ENCODE data around the gene TRABD2A.
A peak's percentile ranks its signal among the peaks of the same experiment; 100 is the strongest.

TRABD2A gene

DNA sequence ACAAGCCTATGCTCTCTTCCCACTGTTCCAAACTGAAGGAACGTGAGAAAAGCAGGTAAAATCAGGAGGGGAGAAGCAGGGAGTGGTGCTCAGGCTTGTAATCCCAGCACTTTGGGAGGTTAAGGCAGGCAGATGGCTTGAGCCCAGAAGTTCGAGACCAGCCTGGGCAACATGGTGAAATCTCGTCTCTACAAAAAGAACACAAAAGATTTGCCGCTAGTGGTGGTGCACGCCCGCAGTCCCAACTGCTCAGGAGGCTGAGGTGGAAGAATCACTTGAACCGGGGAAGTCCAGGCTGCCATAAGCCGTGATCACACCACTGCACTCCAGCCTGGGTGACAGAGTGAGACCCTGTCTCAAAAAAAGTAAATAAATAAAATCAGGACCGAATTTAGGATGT lies 23.3 kb upstream of the TRABD2A start:
- DNase-seq (ENCODE audit: low read depth) = no peak

DNA sequence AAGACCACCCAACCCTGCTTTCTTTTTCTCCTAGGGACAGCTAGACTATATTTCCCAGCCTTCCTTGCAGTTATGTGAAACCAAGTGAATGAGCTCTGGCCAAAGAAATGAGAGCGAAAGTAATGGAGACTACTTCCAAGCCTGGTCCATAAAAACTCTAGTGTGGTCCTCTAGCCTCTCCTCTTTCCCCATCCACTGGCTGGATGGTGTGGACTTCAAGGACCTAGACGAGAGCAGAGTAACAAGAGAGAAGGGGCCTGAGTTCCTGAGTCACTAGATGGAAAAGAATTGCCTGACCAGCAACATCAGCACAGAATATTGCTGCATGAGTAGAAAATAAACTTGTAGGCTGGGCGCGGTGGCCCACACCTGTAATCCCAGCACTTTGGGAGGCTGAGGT lies 21.6 kb upstream of the TRABD2A start:
- no peak for DNase-seq (ENCODE audit: low read depth)

DNA sequence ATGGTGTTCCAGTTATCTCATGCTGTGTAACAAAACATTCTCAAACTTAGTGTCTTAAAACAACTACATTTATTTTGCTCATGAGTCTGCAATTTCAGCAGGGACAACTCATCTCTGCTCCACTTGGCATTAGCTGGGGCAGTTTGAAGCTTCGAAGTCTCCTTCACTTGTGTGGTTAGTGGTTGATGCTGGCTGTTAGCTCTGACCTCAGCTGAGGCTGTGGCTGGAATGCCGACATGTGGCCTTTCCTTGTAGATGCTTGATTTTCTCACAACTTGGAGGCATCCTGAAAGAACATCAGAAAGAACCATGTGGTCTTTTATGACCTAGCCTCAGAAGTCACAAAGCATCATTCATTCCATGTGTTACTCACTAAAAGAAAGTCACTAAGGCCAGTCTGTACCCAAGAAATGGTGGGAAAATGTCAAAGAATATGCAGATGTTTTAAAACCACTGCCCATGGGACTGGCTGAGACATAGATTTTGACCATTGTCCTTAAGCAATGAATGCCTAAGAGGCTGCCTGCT lies 20.8 kb upstream of the TRABD2A start:
- no peak for DNase-seq (ENCODE audit: low read depth)

DNA sequence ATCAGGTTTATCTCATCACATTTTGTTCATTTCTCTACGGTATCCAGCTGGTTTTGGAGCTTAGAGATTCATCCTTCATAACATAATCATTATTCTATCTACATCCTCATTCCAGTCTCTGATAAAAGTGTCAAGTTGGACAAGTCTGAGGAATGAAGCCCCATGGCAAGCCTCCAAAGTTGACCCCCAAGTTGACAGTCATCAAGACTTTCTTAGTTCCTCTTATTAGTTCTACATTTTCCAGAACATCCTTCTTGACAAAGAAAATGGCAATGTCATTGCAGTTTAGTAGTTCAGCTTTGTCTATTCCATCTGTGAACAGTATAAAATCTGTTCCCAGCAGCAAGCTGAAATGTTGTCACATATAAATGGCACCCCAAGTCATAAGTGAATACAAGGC lies 20.1 kb upstream of the TRABD2A start:
- DNase-seq (ENCODE audit: low read depth) = no peak

DNA sequence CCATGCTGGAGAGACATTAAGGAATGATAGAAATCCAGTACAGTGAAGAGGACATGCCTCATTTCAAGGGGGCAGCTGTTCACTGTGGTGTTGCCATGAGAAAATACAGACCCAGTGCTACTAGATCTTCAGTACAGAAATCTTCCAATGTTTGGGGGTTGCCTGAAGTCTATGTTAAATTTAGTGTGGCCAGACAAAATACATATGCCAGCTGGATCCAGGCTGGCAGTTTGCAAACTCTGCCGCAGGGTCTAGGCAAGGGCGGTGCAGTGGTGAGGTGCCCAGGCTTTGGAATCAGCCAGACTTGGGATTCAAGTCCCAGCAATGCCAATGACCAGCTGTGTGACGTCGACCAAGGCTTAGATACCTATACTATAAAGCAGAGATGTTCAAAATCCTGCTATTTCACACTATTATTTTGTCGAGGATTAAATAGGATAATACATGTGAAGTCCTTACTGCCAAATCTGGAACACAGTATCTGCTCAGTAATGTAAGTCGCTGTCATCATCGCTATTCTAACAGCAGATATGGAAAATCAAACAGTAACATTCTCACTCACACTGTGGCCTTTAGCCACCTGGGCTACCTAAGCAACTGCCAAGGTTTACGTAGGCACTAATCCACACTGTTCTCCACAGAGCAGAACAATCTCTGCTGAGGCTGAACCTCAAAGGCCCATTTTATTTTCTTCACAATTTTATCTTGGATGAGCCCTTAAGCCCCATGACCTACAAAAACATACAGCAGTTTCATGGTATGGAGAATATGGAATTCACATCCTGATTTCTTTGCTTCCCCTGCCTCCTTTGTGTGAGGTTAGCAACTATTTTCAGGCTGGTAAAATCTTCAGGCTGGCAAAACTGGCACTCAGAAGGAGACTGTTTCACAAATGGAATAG lies 18.7 kb upstream of the TRABD2A start:
- DNase-seq (ENCODE audit: low read depth) = no peak

DNA sequence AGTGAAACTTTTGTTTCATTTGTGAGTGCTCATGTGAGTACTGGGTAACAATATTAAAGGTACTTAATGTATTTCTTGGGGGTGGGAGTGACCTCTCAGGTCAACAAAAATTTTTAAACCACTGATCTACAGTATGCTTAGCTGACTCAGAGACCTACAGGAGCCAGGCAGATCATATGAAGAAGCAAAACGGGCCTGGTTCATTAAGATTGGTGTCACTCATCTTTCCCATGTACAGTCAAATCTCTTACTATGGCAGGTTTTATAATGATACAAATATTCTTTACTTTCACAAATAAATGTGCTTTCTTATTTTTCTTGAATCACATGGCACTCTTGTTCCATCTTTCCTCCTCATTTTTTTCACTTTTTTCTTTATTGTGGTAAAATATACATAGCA lies 16.9 kb upstream of the TRABD2A start:
- DNase-seq (ENCODE audit: low read depth) = no peak

DNA sequence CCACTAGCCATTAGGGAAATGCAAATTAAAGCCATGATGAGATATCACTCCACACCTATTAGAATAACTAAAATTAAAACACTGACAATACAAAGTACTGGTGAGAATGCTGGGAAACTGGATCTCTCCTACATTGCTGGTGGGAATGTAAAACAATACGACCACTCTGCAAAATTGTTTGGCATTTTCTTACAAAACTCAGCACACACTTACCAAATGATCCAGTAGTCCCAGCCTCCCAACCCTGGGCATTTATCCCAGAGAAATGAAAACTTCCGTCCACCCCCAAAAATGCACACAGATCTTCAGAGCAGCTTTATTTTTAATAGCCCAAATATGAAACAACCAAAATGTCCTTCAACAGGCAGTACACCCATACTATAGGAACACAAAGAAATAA lies 15.7 kb upstream of the TRABD2A start:
- DNase-seq (ENCODE audit: low read depth) = no peak

DNA sequence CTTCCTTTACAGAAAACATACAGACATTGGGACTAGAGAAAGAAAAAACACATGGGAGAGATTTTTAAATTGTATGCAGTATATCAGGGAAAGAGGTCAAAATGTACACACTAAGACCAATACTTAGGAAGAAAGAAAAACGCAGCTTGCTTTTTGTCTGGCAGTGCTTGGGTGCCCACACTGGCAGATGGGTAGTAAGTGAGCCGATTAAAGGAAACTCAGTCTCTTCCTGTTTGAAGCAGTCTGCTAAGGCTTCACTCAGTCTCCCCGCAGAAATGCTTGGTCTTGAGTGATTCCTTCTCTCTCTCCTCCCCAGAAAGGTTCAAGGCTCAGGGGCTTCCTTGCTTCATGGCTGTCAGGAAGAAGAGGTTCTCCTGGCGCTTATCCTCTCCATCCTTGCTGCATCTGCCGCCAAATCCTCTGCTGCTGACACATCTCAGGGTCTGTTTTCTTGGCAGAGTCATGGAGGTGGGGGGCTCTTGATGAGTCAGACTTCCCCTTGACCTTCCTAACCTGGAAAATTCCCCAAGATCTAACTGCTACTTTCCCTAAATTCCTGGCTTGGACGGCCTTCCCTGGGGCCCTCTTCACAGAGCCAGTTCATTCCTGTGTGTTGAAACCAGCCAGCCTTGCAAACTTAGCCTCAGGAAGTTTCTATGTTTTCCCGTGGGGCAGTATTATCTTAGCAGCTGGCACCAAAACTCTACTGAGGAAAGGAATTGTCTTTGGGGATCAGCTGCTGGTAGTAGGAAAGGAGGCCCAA lies 14.1 kb upstream of the TRABD2A start:
- no peak for DNase-seq (ENCODE audit: low read depth)

DNA sequence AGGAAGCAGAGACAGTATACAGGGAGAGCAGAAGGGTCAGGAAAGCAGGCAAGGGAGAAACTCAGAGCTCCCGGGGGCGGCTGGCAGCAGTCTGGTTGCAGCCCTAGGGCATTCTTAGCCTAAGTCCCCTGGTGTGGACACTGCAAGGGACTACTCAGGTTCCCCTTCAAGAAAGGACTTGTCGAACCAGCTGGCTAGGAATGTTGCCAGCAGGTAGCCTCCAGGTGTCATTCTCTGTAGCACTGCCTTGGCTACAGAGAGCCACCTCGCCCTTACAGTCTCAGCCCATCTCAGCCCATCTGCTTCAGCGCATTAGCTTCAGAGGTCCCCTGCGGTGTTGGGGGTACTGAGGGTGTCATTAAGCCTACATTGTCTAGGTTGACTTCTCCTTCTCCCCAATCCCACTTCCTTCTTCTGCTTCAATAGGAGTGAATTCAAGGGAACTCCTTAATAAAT lies 13.3 kb upstream of the TRABD2A start:
- DNase-seq (ENCODE audit: low read depth) = no peak

DNA sequence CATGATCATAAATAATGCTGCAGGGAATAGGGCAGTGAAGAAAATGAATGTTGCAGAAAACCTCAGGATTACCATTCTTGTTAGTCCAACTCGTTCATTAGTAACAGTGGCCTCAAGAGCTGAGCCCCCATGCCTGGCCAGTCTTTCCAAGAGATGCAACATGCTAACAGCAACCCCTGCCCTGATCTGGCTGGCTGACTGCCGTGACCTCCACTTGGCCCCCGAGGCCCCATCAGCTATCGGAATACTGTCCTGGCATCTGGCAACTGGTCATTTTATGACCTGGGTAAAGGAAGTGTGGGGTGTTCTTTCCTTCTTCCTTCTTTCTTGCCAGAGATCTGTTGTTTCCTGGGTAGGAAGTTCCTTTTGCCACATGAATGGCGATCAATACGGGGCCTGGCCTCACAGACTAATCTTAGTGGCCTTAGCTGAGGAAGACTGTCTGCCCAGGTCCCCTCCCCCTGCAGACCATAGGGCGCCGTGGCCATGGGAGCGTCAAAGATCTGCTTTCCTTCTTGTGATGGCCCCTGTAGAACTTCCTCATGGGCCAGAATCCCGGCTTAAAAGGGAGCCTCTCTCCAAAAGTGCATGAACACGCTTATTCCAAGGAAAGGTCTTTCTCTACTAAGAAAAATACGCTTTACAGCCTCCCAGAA lies 10.6 kb upstream of the TRABD2A start:
- no peak for DNase-seq (ENCODE audit: low read depth)

DNA sequence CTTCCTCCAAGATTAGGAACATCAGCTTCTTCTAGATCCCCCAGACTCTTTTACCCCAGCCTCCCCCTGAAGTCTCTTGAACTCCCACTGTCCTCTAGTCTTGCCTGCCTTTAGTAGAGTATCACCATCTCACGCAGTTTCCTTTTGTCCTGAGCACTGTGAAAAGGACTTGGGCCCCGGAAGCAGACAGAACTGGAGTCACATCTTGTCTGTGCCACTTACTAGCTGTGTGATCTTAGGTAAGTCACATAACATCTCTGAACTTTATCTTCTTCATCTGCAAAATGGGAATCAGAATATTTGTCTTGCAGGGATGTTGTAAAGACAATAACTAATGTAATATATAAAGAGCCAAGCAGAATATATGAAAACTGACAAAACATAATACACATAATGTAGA lies 8.4 kb upstream of the TRABD2A start:
- DNase-seq (ENCODE audit: low read depth) = no peak

DNA sequence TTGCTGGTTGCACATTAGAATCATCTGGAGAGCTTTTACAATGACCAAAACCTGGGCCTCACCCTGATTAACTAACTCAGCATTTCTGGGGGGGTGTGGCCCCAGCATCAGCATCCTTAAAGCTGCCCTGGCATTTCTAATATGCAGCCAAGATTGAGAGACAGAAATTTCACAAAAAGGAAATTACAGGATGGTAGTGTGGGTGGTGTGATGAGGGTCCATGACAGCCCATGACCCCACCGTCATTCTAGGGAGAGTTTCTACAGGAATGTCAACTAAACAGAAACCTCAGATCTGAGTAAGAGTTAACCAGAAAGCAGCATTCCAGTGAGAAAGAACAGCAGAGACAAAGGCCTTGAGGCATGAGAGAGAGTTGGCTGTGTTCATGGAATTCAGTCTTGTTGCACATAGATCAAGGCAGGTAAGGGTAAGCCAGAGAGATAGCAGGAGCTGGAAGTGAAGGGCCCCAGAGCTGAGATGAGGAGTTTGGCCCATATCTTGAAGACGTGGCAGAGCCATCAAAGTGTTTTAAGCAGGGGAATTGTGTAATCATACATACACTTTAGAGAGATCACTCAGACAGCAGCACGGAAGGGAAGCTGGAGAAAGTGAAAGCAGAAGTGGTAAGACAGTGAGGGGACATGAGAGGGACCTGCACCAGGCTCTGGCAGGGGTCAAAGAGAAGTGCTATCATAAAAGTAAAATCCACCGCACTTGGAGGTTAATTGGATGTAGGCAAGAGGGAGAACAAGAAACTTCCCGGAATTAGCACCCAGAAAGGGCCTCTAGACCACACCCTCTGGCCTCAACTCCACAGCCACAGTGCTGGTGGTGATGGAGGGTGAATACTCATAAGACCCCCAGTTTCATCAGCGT lies 7.8 kb upstream of the TRABD2A start:
- no peak for DNase-seq (ENCODE audit: low read depth)

DNA sequence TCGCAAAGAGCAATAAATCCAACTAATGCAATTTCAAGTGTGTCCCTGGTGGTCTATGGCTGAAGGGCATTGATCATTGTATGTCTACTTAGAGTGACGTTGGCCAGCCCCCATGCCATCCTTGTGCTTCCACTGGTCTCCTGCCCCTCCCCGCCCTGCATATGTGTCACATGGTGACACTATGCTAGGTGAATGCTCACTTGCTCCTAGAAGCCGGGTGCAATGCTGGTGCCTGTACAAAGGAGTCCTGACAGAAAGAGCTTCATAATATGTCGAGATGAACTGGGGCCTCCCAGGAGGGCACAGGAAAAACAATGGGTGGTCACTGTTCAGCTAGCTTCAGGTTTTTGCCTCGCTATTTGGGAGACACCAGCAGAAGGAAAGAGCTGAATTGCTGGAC lies 5.9 kb upstream of the TRABD2A start:
- DNase-seq (ENCODE audit: low read depth) = no peak

DNA sequence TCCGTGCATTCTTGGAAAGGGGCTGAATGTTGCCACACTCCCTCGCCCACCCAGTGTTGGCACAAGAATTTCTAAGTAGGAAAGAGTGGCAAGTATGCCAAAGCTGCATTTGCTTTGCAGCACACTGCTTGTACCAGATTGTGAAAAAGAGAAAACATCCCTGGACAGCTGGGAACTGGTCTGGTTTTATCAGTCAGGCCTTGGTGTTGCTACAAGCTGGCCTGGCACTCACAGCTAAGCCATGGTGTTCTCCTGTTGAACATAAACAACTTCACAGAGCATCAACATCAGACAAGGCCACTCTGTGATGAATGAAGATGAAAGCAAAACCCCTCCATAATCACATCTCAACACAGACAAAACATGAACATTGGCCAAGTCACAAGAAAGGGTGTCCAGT lies 4.2 kb upstream of the TRABD2A start:
- DNase-seq (ENCODE audit: low read depth) = no peak

DNA sequence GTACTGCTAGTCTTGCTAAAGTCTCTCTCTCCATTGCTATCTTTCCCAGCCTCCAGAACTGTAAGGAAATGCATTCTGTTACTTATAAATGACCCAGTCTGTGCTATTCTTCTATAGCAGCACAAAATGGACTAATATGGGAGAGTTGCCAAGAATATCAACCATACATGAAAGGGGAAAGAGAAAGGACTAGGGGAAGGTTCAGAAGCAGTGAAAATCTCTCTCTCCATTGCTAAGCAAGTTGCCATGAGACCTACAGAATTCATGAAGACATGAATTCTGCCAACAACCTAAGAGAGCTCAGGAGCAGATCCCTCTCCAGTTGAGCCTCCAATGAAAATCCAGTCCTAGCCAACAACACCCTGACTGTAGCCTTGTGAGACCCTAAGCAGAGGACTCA lies 3.6 kb upstream of the TRABD2A start:
- DNase-seq (ENCODE audit: low read depth) = no peak

DNA sequence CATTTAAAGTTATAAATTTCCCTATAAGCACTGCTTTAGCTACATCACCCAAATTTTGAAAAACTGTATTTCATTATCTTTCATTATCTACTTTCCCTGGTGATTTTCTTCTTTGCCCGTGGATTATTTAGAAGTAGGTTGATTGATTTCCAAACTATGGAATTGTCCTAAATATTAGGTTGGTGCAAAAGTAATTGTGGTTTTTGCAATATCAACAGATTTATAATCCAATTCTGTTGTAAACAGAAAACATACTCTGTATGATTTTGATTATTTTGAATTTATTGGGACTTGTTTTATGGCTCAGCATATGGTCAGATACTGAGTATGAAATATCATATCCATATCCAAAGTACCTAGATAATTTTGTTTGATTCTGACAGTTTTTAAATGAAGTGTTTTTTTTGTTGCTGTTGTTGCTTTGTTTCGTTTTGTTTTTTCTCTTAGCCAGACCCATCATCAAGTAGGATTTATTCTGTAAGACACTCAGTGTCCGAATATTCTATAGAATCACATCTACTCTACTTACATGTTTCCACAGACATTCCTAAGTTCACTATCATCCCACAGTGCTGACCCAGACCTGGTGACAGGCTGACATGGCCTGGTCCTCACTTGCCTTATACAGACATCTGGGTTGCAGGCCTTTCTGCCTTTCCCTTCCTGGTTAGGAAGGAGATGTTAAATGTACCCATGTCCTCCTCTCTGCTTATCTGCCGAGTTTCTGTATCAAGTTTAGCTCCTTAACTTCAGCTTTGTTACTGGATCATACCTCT lies 2.1 kb upstream of the TRABD2A start:
- no peak for DNase-seq (ENCODE audit: low read depth)

DNA sequence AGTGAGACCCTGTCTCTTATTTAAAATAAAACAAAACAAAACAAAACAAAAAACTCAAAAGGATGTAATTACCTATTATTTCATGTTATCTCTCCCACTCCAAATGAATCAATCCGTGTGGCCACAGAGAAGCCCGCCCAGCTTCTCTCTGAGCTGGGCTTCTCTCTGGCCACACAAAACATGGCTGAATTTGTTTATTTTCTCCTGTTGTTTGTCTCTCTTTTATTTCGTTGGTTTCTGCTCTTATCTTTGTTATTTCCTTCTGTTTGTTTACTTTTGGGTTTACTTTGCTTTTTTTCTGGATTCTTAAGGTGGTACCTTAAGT lies 1.5 kb upstream of the TRABD2A start:
- no peak for DNase-seq (ENCODE audit: low read depth)

DNA sequence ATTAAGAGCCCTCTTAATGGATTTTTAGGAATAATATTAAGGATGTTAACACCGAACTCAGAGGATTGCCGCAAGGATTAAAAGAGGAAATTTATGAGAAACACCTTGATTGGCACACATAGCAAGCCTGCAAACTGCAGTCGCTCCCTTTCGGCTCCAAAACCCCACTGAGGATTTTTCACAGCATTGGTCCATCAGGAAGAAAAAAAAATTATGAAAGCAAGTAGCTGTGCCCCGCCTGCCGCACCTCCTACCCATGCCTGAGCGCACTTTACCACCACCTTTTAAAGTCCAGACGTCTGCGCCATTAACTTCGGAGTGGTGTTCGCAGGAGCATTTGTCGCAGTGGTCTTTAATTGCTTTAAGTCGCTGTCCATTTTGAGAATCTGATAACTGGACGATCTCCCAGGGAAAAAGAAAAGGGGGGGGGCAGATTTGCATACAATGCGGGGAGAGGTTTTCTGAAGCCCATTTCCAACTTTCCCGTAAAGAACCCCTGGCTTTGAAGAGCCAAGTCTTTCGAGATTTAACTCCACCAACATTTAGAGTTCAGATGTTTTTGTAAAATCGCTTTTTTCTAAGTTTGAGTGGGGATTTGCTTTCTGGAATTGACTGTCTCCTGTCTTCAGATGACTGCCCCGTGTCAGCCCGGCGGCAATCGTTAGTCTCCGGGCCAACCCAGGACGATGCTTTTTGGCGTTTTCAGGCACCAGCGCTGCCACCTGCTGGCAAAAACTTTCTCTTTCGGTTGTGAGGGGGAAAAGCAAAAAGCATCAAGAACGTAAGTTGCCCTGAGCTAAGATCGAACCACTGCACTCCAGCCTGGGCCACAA lies 913 bp upstream of the TRABD2A start:
- DNase-seq (ENCODE audit: low read depth) = peak; percentile 71

DNA sequence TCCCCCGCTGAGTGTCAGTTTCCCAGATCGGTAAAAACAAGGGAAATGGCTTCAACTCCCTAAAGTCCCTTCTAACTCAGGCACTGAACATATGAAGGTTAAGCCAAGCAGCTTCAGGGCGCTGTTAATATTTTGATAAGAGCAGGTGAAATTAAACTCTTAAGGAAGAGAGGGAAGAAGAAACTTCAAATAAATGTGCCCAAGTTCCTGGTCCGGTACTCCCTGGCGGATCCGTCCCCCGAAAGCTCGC lies 564 bp downstream of the TRABD2A start:
- no peak for DNase-seq (ENCODE audit: low read depth)

Data from stimulated activated CD8-positive, alpha-beta memory T cell treated with anti-CD3 and anti-CD28 coated beads, Interleukin-12 subunit alpha, Interleukin-12 subunit beta, amount 100 ng/mL, for 4 hours (primary cell).